WTC11 (cell line): ENCODE results near the gene HAPLN1.

Experiments
- CTCF ChIP-seq: fragments of 200-600 bp; IDR thresholded peaks from 2 replicates; pipeline ENCODE4 v1.8.0; 2022; ENCODE audit warnings: antibody characterized with exemption
- ESRRA ChIP-seq: sonication (generic); formaldehyde crosslinking; IDR thresholded peaks from 2 replicates; pipeline ENCODE4 v1.8.1; 2022; ENCODE audit warnings: mild to moderate bottlenecking, missing genetic modification reagents, borderline replicate concordance
- ETV6 ChIP-seq: sonication (generic); formaldehyde crosslinking; IDR thresholded peaks from 2 replicates; pipeline ENCODE4 v1.8.1; 2022; ENCODE audit warnings: mild to moderate bottlenecking, missing genetic modification reagents
- MAX ChIP-seq: sonication (generic); formaldehyde crosslinking; IDR thresholded peaks from 2 replicates; pipeline ENCODE4 v1.8.0; 2022; ENCODE audit warnings: mild to moderate bottlenecking, missing genetic modification reagents
- NR3C1 ChIP-seq: sonication (generic); formaldehyde crosslinking; conservative IDR thresholded peaks from 2 replicates; pipeline ENCODE4 v1.8.1; 2023; ENCODE audit warnings: low read depth, mild to moderate bottlenecking, missing genetic modification reagents
- OVOL2 ChIP-seq: fragments of 250-450 bp; sonication (Bioruptor Pico); IDR thresholded peaks from 2 replicates; pipeline ENCODE4 v1.9.0; 2021; ENCODE audit warnings: mild to moderate bottlenecking, borderline replicate concordance
- RELA ChIP-seq: sonication (generic); formaldehyde crosslinking; IDR thresholded peaks from 2 replicates; pipeline ENCODE4 v1.8.1; 2022; ENCODE audit warnings: missing genetic modification reagents, mild to moderate bottlenecking, borderline replicate concordance
- TEAD1 ChIP-seq: sonication (generic); formaldehyde crosslinking; IDR thresholded peaks from 2 replicates; pipeline ENCODE4 v1.8.0; 2022; ENCODE audit warnings: mild to moderate bottlenecking, missing genetic modification reagents
- USF1 ChIP-seq: sonication (generic); formaldehyde crosslinking; IDR thresholded peaks from 2 replicates; pipeline ENCODE4 v1.8.0; 2022; ENCODE audit warnings: mild to moderate bottlenecking, missing genetic modification reagents
- ZBTB21 ChIP-seq: sonication (generic); formaldehyde crosslinking; IDR thresholded peaks from 2 replicates; pipeline ENCODE4 v1.8.1; 2023; ENCODE audit warnings: mild to moderate bottlenecking, missing genetic modification reagents, borderline replicate concordance
- ZBTB43 ChIP-seq: sonication (generic); formaldehyde crosslinking; IDR thresholded peaks from 2 replicates; pipeline ENCODE4 v1.8.1; 2023; ENCODE audit warnings: mild to moderate bottlenecking, missing genetic modification reagents
- ZNF416 ChIP-seq: fragments of 250-450 bp; sonication (Bioruptor Pico); IDR thresholded peaks from 2 replicates; pipeline ENCODE4 v1.9.0; 2021; ENCODE audit warnings: mild to moderate bottlenecking, inconsistent platforms
- TF ChIP-seq, protein P1 (sequence below): fragments of 250-450 bp; sonication (Bioruptor Pico); IDR thresholded peaks from 2 replicates; pipeline ENCODE4 v1.9.0; 2021; ENCODE audit warnings: mild to moderate bottlenecking, borderline replicate concordance

GRCh38 chr5:83614841-83615240, 105.8 kb downstream of the HAPLN1 start:
- no peak for TF ChIP-seq RELA (CRISPR knock-in tag)
- no peak for TF ChIP-seq USF1 (CRISPR knock-in tag)
- no peak for TF ChIP-seq CTCF
- TF ChIP-seq NR3C1 (CRISPR knock-in tag), result no peak
- no peak for TF ChIP-seq ZBTB21 (CRISPR knock-in tag)
- TF ChIP-seq TEAD1 (CRISPR knock-in tag), result no peak
- TF ChIP-seq ETV6 (CRISPR knock-in tag), result no peak
- TF ChIP-seq MAX (CRISPR knock-in tag), result no peak
- TF ChIP-seq ZNF416, result no peak
- no peak for TF ChIP-seq ESRRA (CRISPR knock-in tag)
- no peak for TF ChIP-seq OVOL2
- TF ChIP-seq ZBTB43 (CRISPR knock-in tag), result no peak
- TF ChIP-seq, protein P1, sequence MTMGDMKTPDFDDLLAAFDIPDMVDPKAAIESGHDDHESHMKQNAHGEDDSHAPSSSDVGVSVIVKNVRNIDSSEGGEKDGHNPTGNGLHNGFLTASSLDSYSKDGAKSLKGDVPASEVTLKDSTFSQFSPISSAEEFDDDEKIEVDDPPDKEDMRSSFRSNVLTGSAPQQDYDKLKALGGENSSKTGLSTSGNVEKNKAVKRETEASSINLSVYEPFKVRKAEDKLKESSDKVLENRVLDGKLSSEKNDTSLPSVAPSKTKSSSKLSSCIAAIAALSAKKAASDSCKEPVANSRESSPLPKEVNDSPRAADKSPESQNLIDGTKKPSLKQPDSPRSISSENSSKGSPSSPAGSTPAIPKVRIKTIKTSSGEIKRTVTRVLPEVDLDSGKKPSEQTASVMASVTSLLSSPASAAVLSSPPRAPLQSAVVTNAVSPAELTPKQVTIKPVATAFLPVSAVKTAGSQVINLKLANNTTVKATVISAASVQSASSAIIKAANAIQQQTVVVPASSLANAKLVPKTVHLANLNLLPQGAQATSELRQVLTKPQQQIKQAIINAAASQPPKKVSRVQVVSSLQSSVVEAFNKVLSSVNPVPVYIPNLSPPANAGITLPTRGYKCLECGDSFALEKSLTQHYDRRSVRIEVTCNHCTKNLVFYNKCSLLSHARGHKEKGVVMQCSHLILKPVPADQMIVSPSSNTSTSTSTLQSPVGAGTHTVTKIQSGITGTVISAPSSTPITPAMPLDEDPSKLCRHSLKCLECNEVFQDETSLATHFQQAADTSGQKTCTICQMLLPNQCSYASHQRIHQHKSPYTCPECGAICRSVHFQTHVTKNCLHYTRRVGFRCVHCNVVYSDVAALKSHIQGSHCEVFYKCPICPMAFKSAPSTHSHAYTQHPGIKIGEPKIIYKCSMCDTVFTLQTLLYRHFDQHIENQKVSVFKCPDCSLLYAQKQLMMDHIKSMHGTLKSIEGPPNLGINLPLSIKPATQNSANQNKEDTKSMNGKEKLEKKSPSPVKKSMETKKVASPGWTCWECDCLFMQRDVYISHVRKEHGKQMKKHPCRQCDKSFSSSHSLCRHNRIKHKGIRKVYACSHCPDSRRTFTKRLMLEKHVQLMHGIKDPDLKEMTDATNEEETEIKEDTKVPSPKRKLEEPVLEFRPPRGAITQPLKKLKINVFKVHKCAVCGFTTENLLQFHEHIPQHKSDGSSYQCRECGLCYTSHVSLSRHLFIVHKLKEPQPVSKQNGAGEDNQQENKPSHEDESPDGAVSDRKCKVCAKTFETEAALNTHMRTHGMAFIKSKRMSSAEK (CRISPR knock-in tag), result no peak
